Measurements from ENCODE around the gene COLQ.

DNA sequence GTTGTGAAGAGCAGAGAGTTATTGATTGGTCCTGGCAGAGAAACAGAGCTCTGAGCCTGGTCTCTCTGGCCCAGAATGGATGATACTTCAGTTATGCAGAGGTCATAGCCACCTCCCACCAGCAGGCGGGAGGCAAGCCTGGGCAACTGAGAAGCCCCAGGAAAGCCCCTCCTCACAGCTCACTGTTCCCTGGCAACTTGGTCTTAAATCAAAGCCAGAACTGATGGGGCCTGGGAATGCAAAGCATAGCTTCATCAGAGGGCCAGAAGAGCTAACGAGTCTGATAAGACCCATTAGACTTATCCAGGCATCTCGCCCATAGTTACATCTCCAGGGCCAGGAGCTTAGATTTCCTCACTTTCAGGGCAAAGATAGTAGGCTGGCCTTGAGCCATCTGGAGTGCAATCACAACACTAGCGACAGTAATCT, 5.5 kb upstream of the COLQ start:
- TF ChIP-seq, protein P1, sequence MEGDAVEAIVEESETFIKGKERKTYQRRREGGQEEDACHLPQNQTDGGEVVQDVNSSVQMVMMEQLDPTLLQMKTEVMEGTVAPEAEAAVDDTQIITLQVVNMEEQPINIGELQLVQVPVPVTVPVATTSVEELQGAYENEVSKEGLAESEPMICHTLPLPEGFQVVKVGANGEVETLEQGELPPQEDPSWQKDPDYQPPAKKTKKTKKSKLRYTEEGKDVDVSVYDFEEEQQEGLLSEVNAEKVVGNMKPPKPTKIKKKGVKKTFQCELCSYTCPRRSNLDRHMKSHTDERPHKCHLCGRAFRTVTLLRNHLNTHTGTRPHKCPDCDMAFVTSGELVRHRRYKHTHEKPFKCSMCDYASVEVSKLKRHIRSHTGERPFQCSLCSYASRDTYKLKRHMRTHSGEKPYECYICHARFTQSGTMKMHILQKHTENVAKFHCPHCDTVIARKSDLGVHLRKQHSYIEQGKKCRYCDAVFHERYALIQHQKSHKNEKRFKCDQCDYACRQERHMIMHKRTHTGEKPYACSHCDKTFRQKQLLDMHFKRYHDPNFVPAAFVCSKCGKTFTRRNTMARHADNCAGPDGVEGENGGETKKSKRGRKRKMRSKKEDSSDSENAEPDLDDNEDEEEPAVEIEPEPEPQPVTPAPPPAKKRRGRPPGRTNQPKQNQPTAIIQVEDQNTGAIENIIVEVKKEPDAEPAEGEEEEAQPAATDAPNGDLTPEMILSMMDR (IDR thresholded peaks at IDR 0.05): no peak
- TF ChIP-seq POLR2A (IDR thresholded peaks at IDR 0.05) (no peak), POLR2AphosphoS5 (IDR thresholded peaks at IDR 0.05) (no peak), EP300 (IDR thresholded peaks at IDR 0.05) (no peak)
